Putamen (tissue), 1 donor: Measurements from ENCODE around the gene MEPE.
A peak's percentile ranks its signal among the peaks of the same experiment; 100 is the strongest.

Experiments used
- DNase-seq: peaks from one replicate; pipeline ENCODE4 v3.0.0-alpha.2; 2016; ENCODE audit warnings: low spot score

MEPE gene

GRCh38 chr4:87832669-87833068, at the start of gene MEPE:
Gene MEPE (plus strand): TSS chr4:87832969. CDS start chr4:87834715, 1,746 bp downstream.
- DNase-seq, result no peak

GRCh38 chr4:87783781-87784180, 49.0 kb upstream of the MEPE start:
- DNase-seq, result no peak

- DNase-seq, result no peak
Measured at GRCh38 chr4:87785731-87786509, 46.8 kb upstream of the MEPE start.

GRCh38 chr4:87799301-87800113, 33.3 kb upstream of the MEPE start, which contains the start of gene IBSP:
Gene IBSP (plus strand): TSS chr4:87799554. CDS start chr4:87802362, 2,808 bp downstream.
- DNase-seq, result no peak

GRCh38 chr4:87802858-87803257, 29.9 kb upstream of the MEPE start:
- DNase-seq, result no peak

- DNase-seq, result no peak
Measured at GRCh38 chr4:87803421-87803820, 29.3 kb upstream of the MEPE start.

GRCh38 chr4:87804871-87805270, 27.9 kb upstream of the MEPE start:
- DNase-seq, result no peak

GRCh38 chr4:87805971-87806370, 26.8 kb upstream of the MEPE start:
- no peak for DNase-seq

GRCh38 chr4:87806520-87806919, 26.2 kb upstream of the MEPE start:
- DNase-seq, result no peak

GRCh38 chr4:87807402-87807801, 25.4 kb upstream of the MEPE start:
- no peak for DNase-seq

GRCh38 chr4:87811977-87812376, 20.8 kb upstream of the MEPE start:
- DNase-seq, result no peak

GRCh38 chr4:87819281-87819919, 13.4 kb upstream of the MEPE start:
- no peak for DNase-seq

GRCh38 chr4:87823200-87823599, 9.6 kb upstream of the MEPE start:
- no peak for DNase-seq

GRCh38 chr4:87823724-87824123, 9.0 kb upstream of the MEPE start:
- no peak for DNase-seq

GRCh38 chr4:87824352-87824751, 8.4 kb upstream of the MEPE start:
- DNase-seq, result no peak

- no peak for DNase-seq
Measured at GRCh38 chr4:87834401-87834800, 1.6 kb downstream of the MEPE start.

GRCh38 chr4:87835197-87835596, 2.4 kb downstream of the MEPE start:
- DNase-seq, result no peak

- DNase-seq, result no peak
Measured at GRCh38 chr4:87835743-87836142, 3.0 kb downstream of the MEPE start.

GRCh38 chr4:87838205-87838604, 5.4 kb downstream of the MEPE start:
- DNase-seq, result no peak

GRCh38 chr4:87838890-87839591, 6.3 kb downstream of the MEPE start:
- peak; percentile 61 for DNase-seq

GRCh38 chr4:87839592-87839946, 6.8 kb downstream of the MEPE start:
- DNase-seq, result no peak

GRCh38 chr4:87840149-87840548, 7.4 kb downstream of the MEPE start:
- DNase-seq, result peak; percentile 83
